Fibroblast of mammary gland (primary cell): ENCODE results near the gene NR5A2.

Experiments used
- DNase-seq: peaks from one replicate; pipeline ENCODE4 v3.0.0-alpha.2; 2010; ENCODE audit warnings: low read depth
- H3K4me3 ChIP-seq: 2 replicates; pipeline ENCODE4 v1.5.1; 2011; ENCODE audit warnings: low read depth, mild to moderate bottlenecking, low read length, moderate library complexity; ENCODE audit not compliant: control insufficient read depth
- CTCF ChIP-seq: conservative IDR thresholded peaks from 2 replicates; pipeline ENCODE4 v1.5.1; 2011; ENCODE audit warnings: low read depth, low read length, inconsistent platforms; ENCODE audit not compliant: control insufficient read depth, insufficient read depth

The NR5A2 gene

GRCh38 chr1:200079232-200079940, 51.9 kb downstream of the NR5A2 start:
- no peak for DNase-seq
- H3K4me3 ChIP-seq = no peak overlapping the region
- no peak for TF ChIP-seq CTCF

GRCh38 chr1:200081151-200081968, 53.9 kb downstream of the NR5A2 start:
- H3K4me3 ChIP-seq = no peak overlapping the region
- no peak for DNase-seq
- no peak for TF ChIP-seq CTCF

GRCh38 chr1:200081969-200082245, 54.4 kb downstream of the NR5A2 start:
- no peak for DNase-seq
- H3K4me3 ChIP-seq = no peak overlapping the region
- no peak for TF ChIP-seq CTCF

GRCh38 chr1:200082329-200082728, 54.8 kb downstream of the NR5A2 start:
- peak; percentile 6 for DNase-seq
- no peak for TF ChIP-seq CTCF
- H3K4me3 ChIP-seq = no peak overlapping the region

GRCh38 chr1:200090252-200091159, 63.0 kb downstream of the NR5A2 start:
- DNase-seq = peak; percentile 9
- no peak overlapping the region for H3K4me3 ChIP-seq
- TF ChIP-seq CTCF = peak; percentile 24

- TF ChIP-seq CTCF = no peak
- H3K4me3 ChIP-seq = no peak overlapping the region
- no peak for DNase-seq
Measured at GRCh38 chr1:200095057-200095577, 67.6 kb downstream of the NR5A2 start.
